Measurements from ENCODE around the gene SUGCT.
A peak's percentile ranks its signal among the peaks of the same experiment; 100 is the strongest.

SUGCT gene

DNA sequence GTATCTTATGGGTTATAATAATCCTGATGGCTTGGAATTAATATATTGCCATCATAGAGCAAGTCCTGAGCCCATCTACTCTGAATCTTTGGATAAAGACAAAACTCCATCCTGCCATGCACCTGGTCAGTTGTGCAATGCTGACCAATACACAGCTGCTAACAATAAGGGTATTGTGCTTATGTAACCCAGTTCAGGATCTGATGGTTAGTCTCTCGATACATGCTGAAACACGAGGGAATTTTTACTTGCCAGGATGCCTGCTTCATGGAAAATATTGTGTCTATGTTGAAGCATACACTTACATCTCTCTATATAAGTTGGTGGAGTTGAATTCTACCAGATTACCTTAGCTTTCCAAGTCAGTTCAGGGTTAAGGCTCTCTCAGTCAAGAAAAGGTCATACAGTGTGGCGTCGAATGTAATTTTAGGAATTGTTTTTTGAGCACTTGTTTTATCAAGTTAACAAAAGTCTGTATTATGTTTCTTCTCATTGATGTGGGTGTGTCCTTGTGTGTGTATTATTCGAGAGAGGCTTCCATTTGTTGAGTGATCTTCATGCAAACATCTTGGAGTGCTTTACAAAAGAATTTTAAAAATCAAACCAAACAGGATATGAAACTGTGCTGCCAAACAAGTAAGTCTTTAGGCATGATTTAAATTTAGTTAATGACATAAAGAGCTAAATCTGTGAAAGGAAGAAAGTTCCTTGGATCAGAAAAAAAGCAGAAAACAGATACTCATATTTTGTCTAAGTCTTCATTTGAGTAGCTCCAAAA lies 449.1 kb downstream of the SUGCT start:
- Mint-ChIP-seq H3K27ac (peak overlapping the region in 1 of 3 experiments; percentile 13), H3K4me3 (no peak overlapping the region), H3K27me3 (ENCODE audit: low read depth) (no peaks in the 10 kb centered on the region), H3K36me3 (ENCODE audit: low read depth) (no peaks in the 10 kb centered on the region), H3K4me1 (peaks cover 12% of the 10 kb centered on the region), H3K9me3 (peaks cover under 1% of the 10 kb centered on the region)
- TF ChIP-seq, protein P1, sequence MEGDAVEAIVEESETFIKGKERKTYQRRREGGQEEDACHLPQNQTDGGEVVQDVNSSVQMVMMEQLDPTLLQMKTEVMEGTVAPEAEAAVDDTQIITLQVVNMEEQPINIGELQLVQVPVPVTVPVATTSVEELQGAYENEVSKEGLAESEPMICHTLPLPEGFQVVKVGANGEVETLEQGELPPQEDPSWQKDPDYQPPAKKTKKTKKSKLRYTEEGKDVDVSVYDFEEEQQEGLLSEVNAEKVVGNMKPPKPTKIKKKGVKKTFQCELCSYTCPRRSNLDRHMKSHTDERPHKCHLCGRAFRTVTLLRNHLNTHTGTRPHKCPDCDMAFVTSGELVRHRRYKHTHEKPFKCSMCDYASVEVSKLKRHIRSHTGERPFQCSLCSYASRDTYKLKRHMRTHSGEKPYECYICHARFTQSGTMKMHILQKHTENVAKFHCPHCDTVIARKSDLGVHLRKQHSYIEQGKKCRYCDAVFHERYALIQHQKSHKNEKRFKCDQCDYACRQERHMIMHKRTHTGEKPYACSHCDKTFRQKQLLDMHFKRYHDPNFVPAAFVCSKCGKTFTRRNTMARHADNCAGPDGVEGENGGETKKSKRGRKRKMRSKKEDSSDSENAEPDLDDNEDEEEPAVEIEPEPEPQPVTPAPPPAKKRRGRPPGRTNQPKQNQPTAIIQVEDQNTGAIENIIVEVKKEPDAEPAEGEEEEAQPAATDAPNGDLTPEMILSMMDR (IDR thresholded peaks at IDR 0.05; ENCODE audit: unreplicated experiment in 3 of 3) = no peak

GRCh38 chr7:40584667-40585433 lies 450.0 kb downstream of the SUGCT start:
- no peaks in the 10 kb centered on the region for H3K27me3 Mint-ChIP-seq (ENCODE audit: low read depth)
- H3K4me3 Mint-ChIP-seq = no peak overlapping the region
- peaks cover 6% of the 10 kb centered on the region for H3K4me1 Mint-ChIP-seq
- H3K36me3 Mint-ChIP-seq (ENCODE audit: low read depth) = no peaks in the 10 kb centered on the region
- TF ChIP-seq, protein P1 (IDR thresholded peaks at IDR 0.05; ENCODE audit: unreplicated experiment in 3 of 3) = no peak
- no peak overlapping the region for H3K27ac Mint-ChIP-seq
- peaks cover 4% of the 10 kb centered on the region for H3K9me3 Mint-ChIP-seq

GRCh38 chr7:40586197-40586596 lies 451.4 kb downstream of the SUGCT start:
- Mint-ChIP-seq H3K27me3 (ENCODE audit: low read depth) (no peaks in the 10 kb centered on the region), H3K9me3 (peaks cover 15% of the 10 kb centered on the region), H3K36me3 (ENCODE audit: low read depth) (no peaks in the 10 kb centered on the region), H3K4me1 (peaks cover 4% of the 10 kb centered on the region), H3K27ac (no peak overlapping the region), H3K4me3 (no peak overlapping the region)
- TF ChIP-seq, protein P1 (IDR thresholded peaks at IDR 0.05; ENCODE audit: unreplicated experiment in 3 of 3) = no peak

- Mint-ChIP-seq H3K4me1 (no peaks in the 10 kb centered on the region), H3K9me3 (peaks cover 16% of the 10 kb centered on the region), H3K4me3 (no peak overlapping the region), H3K27ac (no peak overlapping the region), H3K27me3 (ENCODE audit: low read depth) (no peaks in the 10 kb centered on the region), H3K36me3 (ENCODE audit: low read depth) (no peaks in the 10 kb centered on the region)
- TF ChIP-seq, protein P1 (IDR thresholded peaks at IDR 0.05; ENCODE audit: unreplicated experiment in 3 of 3) = no peak
These were observed 452.6 kb downstream of the SUGCT start for GRCh38 chr7:40587419-40587818.

GRCh38 chr7:40595129-40595528 lies 460.3 kb downstream of the SUGCT start:
- H3K36me3 Mint-ChIP-seq (ENCODE audit: low read depth) = no peaks in the 10 kb centered on the region
- H3K4me3 Mint-ChIP-seq = no peak overlapping the region
- H3K9me3 Mint-ChIP-seq = peaks cover 15% of the 10 kb centered on the region
- TF ChIP-seq, protein P1 (IDR thresholded peaks at IDR 0.05; ENCODE audit: unreplicated experiment in 3 of 3) = no peak
- peaks cover 5% of the 10 kb centered on the region for H3K4me1 Mint-ChIP-seq
- peak overlapping the region in 2 of 3 experiments; percentile 17 to 35 for H3K27ac Mint-ChIP-seq
- no peaks in the 10 kb centered on the region for H3K27me3 Mint-ChIP-seq (ENCODE audit: low read depth)
